Skin of body (tissue), 2 donors: Measurements from ENCODE around the gene PRR35. TPM values are rescaled to one million over a fixed set of nuclear protein-coding genes. Genes with fewer than 3 reads are reported as not detected.

ENCODE experiments used
- DNase-seq: peaks from one replicate; lab custom pipeline; 2025; lab: John Stamatoyannopoulos, UW
- total RNA-seq: library from RNA; depleted of rRNA; stranded (reverse); fragments of >200 nt; gene quantifications from one replicate; pipeline ENCODE4 v1.2.3, GENCODE V29; 2014

PRR35 gene
- total RNA-seq, 1 donor from 2014 or later: not detected

DNA sequence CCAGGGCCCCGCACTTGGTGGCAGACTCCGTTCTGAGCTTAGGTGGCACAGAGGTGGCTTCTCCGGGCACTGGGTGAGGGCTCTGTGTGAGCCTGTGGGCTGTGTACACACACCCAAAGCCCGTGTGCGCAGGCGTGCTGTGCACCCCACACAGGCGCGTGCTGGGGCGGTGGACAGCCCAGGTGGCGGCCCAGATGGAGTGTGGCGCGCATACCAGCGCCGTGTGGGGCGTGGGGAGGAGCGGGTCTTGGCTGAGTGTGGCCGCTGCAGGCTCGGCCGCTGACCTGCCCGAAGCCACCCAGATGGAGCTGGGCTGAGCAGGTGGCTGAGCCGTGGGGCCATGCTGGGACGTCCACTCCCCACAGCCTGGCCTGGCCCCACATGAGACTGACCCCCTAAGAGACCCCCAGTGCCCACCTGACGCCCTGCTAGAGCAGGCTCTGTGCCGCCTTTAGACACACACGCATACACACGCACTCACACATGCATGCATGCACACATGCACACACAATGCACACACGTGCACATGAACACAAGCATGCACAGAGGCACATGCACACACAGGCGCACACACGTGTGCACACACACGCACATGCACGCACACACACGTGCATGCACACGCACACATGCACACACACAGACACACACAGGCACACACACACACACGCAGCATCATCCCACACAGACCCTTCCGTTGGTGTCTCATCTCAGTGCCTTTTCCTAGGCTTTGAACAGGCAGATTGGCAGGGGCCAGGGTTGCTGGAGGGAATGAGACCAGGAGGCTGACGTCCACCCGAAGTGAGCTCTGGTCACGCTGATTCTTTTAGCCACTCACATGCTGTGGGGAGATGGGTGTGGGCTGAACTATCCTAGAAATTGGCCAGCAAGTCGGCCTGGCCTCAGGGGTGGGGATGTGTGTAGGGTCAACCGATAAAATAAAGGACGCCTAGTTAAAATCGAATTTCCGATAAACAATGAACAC is 2.1 kb downstream of the PRR35 start:
- DNase-seq: no peak

DNA sequence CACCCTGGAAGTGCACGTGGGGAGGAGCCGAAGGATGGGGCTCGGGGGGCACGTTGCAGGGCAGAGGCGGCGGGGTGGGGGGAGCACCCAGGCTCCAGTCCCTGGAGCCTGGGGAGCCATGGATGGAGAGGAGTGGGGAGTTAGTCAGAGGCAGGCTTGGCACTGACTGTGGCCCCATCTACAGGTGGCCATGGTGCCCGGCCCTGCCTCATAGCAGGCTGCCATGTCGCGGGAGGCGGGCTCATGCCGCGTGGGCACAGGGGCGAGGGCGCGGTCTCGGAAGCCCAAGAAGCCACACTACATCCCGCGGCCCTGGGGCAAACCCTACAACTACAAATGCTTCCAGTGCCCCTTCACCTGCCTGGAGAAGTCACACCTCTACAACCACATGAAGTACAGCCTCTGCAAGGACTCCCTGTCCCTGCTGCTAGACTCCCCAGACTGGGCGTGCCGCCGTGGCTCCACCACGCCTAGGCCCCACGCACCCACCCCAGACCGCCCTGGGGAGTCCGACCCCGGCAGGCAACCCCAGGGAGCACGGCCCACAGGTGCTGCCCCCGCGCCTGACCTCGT is 3.0 kb downstream of the PRR35 start:
- no peak for DNase-seq

DNA sequence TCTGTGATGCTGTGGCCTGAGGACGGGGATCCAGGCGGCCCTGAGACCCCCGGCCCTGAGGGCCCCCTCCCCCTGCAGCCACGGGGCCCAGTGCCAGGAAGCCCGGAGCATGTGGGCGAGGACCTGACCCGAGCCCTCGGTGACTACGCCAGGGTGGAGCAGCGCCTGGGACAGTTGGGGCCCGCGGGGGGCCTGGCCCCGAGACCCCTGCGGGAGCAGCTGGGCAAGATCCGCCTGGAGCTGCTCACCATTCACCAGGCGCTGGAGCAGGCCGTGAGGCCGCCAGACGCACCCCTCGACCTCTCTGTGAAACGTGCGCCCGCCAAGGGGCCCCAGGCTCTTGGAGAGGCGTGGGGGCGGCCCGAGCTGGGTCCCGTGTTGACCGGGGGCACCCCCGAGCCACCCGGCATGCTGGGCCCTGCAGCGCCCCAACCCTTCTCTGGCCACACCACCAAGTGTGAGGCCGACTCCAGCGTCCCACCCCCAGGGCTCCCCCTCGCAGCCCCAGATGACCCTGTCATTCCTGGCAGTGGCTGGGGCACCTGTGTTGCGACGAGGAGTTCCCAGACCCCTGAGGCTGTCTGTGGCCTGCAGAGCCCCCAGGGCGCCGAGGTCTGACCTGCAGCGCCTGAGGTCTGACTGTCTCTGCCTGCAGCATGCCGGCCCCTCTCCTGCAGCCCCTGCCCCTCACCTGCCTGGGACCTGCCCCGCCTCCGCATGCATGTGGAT is 4.7 kb downstream of the PRR35 start:
- DNase-seq: no peak

DNA sequence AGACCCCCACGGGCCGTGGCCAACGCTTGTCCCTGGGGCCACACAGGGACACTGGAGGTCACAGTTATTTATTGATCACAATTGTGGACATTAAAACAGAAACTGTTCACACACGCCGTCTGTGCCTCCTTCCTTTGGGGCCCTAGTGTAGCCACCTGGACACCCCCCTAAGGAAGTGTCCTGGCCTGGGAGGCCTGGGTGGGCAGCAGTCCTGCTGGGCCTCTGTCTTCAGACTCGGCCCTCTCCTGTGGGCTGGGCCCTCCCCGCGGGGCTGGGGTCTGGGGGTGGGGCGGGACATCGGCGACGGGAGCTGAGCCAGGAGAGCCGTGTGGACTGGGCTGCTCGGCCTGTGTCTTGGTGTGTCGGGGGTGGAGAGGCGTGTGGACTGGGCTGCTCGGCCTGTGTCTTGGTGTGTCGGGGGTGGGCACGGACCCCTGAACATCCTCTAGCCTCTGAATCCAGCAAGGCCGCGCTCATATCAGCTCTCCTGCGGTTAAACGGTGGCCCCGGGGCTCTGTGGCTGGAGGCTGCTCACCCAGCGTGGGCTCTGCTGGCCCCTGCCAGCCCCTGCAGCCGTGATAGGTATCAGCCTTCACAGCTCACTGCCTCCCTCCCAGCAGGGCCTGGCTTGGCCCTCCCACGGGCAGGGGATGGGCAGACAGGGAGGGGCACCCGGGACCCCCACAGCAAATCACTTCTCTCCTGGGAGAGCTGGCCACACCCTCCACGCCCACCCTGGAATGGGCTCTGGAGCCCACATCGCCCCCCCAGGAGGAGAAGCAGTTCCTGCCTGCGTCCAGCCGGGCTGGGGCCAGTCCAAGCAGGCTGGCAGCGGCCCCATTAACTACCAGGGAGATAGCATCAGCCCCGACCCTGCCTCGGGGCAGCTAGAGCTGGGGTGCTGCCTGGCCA is 5.5 kb downstream of the PRR35 start:
- DNase-seq: no peak

DNA sequence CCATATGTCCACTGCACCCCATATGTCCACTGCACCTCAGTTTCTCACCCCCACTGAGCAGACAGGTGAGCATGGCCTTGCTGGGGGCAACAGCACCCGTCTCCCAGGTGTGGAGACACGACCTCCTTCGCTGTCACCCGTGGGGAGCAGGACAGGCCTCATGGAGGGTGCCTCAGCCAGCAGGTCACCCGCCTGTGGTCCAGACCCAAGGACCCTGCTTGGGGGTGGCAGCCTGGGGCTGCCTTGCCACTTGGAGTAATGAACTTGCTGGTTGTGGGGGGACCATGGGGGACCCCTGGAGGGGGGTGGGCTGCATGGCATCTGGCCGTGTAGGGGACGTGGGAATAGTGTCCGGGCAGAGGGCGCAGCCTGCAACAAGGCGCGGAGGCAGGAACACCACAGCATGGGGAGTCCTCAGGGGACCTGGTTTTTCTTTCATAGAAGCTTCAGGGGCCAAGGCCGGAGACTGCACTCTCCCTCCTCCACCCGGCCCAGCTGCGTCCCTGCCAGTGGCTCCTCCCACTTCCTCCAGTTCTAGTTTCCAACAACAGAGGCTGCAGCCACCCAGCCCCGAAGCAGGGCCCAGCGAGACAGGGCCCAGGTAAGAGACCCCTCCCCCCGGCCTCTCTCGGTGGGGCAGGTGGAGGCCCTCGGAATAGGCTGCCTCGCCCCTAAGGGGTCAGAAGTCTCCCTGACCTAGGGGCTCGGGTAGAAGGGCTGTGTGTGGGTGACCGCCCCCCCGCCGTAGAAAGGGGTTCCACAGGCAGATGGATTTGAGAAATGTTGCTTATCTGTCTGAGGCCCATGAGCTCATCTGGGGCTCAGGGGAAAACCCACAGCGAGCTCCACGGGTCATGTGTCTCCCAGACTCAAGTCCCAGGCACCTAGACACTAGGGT is 6.5 kb downstream of the PRR35 start, which contains the start of gene NHLRC4:
Gene NHLRC4 (plus strand): TSS at position 531 of the 898 bp plus-strand sequence. CDS start 1,043 bp downstream, outside the sequence.
- DNase-seq: peak; percentile 21

DNA sequence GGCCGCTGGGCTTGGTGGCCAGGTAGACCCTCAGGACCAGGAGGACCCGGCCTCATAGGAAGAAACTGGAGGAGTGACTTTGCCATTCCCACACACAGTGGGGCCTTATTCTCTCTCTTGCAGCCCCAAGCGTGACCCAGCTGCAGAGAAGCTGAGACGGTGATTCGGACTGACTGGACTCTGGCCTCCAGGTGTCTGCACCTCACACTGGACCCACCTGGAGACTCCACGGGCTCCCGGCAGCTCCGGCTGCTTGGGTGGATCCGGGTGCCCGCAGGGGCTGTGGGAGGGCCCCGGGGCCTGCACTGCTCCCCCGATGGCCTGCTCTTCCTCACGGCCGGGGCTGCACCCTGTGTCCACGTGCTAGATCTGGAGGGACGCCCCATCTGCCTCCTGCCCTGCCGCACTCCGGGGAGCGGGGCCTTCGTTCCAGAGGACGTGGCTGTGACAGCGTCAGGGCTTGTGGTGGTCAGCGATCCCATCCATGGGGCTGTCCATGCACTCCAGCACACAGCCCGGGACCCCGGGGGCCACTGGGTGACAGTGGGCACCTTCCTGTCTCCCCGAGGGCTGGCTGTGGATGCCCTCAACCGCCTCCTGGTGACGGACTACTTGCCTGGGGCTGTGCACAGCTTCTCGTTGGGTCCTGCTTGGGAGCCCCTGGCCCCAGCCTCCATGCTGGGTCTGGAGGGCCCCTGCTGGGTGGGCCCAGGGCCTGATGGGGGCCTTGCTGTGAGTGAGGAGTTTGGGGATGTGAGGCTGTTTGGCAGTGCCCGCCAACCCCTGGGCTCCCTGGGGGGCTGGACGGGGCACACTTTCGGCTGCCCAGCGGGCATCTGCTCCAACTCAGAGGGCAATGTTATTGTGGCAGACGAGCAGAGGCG is 7.4 kb downstream of the PRR35 start:
- no peak for DNase-seq

DNA sequence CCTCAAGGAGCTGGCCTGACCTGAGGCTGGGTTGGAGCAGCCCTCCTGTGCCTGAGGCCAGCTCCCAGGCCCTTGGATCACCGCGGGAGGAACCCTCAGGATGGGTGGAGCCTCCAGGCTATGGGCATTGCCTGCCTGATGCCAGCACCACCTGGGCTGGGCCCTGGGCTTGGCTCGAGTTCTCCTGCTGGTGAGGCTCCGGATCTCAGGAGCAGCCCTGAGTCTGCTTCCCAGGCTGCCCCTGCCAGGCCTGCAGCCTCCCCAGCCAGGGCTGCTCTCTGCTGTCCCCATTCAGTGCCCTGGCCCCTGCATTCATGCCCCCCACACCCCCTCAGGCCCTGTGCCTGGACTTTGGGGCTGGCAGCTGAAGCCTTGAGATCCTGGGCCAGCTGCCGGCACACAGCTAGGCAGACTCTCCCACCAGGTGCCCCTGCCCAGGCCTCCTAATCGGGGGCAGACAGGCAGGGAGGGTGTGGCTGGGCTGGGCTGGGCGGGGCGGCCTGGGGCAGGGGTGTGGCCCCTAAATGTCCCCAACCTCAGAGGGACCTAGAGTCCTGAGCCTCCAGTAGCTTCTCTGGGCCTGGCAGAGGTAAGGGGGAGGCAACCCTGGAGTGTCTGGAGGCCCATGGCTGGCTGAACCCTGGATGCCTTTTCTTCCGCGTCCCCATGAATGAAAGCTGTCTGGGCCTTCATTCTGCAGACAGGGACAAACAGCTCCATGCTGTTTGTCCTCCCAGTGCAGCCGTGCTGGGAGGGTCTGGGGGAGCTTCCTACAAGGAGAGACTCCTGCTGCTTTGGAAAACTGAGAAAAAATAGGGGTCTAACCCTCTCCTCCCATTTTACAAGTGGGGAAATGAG is 8.4 kb downstream of the PRR35 start:
- no peak for DNase-seq

DNA sequence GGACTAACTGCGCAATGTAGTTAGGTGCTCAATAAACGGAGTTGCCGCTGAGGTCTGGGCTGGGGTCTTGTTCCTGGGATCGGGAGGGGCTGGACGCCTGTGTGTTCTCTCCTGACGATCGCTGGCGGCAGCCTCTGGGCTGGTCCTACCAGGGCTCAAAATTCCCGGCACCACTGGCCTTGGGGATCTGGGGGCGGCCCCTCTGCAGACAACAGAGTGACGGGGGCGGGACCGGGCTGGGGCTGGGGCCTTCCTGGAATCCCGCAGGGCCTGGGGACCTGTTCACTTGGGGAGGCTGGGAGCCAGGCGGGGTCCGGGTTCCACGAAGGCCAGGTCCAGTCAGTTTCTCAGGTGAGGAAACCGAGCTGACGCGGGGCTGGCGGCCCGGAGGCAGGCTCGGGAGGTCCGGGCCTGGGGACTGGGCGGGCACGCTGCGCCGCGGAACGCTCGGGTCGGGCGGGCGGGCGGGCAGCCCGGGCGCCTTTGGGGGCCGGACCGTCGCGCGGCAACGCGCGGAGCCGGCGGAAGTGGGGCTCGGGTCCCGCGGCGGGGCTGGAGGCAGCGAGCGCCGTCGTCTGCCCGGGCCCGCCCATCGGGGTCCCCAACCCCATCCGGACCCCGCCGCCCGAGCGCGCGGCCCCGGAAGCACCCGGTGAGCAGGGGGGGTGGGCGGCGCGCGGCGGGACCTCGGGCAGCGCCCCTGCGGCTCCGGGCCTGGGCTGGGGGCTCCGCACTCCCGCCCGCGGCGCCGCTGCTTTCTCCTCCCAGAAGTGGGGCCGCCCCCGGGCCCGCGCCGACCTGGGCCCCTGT is 9.5 kb downstream of the PRR35 start, which contains the start of gene PIGQ:
Gene PIGQ (plus strand): TSS at position 524 of the 810 bp plus-strand sequence. CDS start 4,107 bp downstream, outside the sequence.
- peak; percentile 36 for DNase-seq

DNA sequence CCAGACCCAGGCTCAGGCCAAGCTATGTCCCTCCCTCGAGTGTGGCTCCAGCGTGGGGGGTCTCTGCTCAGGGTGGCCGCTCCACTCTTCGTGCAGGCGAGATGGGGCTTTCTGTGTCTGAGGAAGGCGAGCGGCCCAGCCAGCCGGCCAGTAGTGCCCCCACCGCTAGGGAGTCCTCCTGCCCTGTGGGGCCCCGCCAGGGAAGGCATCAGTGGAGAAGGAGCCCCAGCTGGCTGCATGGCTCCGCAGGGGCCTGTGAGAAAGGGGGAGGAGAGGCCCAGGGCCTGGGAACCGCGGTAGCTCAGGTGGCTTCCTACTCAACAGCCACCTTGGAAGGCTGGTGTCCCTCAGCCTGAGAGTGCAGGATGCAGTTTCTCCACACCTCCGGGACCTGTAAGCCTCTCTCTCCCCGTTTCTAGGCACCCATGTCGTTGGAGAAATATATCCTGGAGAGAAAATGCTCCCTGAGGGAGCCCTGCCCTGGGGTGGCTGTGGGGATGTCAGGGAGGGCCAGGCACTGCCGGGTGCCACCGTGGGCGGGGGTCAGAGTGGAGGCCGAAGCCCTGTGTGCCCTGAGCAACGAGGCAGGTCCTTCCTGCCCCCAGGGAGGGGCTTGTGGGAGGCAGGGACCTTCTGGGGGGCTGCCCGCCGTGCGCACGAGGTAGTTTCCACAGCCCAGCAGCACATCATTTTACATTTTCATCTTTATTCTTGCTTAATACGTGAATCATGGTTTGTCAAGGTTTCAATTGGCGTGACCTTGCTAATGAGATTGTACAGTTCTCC is 12.9 kb downstream of the PRR35 start:
- DNase-seq: no peak

DNA sequence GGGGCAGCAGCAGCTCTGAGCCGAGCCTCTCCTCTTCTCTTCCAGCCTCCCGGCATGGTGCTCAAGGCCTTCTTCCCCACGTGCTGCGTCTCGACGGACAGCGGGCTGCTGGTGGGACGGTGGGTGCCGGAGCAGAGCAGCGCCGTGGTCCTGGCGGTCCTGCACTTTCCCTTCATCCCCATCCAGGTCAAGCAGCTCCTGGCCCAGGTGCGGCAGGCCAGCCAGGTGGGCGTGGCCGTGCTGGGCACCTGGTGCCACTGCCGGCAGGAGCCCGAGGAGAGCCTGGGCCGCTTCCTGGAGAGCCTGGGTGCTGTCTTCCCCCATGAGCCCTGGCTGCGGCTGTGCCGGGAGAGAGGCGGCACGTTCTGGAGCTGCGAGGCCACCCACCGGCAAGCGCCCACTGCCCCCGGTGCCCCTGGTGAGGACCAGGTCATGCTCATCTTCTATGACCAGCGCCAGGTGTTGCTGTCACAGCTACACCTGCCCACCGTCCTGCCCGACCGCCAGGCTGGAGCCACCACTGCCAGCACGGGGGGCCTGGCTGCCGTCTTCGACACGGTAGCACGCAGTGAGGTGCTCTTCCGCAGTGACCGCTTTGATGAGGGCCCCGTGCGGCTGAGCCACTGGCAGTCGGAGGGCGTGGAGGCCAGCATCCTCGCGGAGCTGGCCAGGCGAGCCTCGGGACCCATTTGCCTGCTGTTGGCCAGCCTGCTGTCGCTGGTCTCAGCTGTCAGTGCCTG is 14.0 kb downstream of the PRR35 start:
- DNase-seq: no peak

DNA sequence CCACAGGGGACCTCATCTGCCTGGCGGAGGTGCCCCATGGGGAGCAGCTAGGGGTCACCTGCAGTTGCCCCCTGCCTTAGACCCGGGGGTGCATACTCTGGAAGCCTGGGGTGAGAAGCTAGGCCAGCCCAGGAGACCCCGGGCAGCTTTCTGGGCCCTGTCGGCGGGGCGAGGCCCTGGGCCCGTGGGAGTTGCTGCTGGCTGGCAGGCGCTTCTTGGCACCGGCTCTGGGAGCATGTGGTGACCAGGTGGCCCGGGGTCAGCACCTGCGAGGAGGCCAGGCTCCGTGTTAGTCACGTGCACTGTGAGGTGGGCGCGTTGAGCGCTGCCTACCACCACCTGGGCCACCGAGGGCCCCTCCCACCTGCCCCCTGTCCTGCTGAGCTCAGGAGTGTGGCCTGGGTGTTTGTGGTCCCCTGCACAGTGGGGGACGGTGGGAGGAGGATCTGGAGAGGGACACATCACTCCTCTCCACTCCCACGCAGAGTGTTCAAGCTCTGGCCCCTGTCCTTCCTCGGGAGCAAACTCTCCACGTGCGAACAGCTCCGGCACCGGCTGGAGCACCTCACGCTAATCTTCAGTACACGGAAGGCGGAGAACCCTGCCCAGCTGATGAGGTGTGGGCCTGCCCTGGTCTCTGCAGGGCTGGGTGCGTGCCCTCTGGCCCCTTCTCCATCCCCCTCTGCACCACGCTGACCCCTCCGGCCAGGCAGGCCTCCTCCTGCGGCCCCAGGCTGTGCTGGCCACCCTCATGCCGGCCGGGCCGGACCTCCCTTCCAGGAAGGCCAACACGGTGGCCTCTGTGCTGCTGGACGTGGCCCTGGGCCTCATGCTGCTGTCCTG is 15.4 kb downstream of the PRR35 start:
- no peak for DNase-seq

DNA sequence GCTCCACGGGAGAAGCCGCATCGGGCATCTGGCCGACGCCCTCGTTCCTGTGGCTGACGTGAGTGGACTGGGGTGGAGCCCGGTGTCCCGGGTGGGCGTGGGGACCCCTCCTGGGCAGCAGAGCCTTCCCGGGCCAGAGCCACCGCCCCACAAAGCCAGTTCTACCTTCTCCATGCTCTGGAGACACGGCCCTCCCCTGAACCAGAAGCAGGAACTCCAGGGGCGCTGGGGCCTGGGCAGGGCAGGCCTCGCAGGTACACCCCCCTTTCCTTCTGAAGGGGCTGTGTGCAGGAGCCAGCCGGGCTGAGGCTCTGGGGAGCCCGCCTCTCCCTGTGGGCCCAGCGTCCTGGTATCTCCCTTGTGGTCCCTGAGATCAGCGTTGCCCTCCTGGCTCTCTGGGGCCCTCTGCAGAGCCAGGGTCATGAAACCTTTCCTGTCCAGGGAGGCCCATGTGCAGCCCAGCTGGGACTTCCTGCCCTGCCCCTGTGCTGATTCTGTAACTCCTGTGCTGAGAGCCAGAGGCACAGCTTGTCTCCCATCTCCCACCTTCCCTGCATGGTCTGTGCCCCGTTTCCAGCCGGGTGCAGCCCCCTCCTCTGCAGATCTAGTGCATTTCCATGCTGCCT is 16.1 kb downstream of the PRR35 start:
- DNase-seq: no peak

DNA sequence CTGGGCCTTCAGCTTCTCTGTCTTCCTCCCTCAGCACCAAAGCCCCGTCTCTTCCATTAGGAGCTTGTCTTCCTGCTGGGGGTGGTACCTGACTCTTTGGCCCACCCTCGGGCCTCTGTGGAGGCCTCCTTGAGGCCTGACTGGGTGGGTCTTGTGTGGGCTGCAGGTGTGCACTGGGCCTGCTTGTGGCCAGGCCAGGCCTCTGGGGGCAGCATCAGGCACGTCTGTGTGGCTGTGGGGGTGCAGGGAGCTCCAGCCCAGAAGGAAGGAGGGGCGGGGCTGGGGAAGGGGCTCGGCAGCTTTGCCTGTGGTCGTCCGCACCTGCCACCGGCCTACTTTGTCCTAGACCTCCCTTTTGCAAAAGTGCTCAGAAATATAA is 16.6 kb downstream of the PRR35 start:
- DNase-seq: no peak

DNA sequence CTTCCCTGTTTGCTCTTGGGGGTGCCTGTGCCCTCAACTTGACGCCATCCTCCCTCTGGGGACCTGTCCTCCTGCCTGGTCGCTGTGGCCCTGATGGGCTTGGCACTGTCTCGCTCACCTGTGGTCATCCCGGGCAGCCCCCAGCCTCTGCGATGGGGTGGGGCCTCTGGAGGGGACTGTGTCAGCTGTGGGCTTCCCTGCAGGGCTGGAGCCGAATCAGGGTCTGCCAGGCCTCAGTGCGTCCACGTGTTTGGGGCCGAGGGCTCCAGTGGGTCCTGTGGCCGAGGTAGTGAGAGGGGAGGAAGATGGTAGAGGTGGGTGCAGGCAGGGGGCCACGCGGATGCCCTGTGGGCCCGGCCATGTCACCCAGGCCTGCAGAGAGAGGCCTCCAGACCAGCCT is 17.6 kb downstream of the PRR35 start:
- no peak for DNase-seq
